Bronchial epithelial cell (primary cell): ENCODE results near the gene USP28. TPM values are rescaled to one million over a fixed set of nuclear protein-coding genes. Genes with fewer than 3 reads are reported as not detected.

Experiments used
- DNase-seq: peaks from one replicate; pipeline ENCODE4 v3.0.0-alpha.2; 2010; ENCODE audit warnings: low read depth
- FAIRE-seq: peaks from 2 replicates; lab custom pipeline; 2011; peaks lifted over from hg19 to GRCh38; lab: Jason Lieb, UNC
- H3K27me3 ChIP-seq: 2 replicates; pipeline ENCODE4 v1.5.1; 2011; ENCODE audit warnings: low read length; ENCODE audit not compliant: control insufficient read depth, insufficient read depth
- H3K36me3 ChIP-seq: 2 replicates; pipeline ENCODE4 v1.5.1; 2011; ENCODE audit warnings: low read length; ENCODE audit not compliant: control insufficient read depth, insufficient read depth
- H3K4me3 ChIP-seq: 2 replicates; pipeline ENCODE4 v1.5.1; 2011; ENCODE audit warnings: mild to moderate bottlenecking, low read depth, low read length, control low read depth
- total RNA-seq: library from RNA; depleted of rRNA; stranded (reverse); fragments of >200 nt; gene quantifications from 2 replicates; pipeline ENCODE4 v1.2.1, GENCODE V29; 2014
- TF ChIP-seq, protein P1 (sequence below): IDR thresholded peaks from 2 replicates; pipeline ENCODE4 v1.5.1; 2011; ENCODE audit warnings: mild to moderate bottlenecking, moderate library complexity, low read length, control low read depth, inconsistent platforms; ENCODE audit not compliant: insufficient read depth, severe bottlenecking

Gene USP28
- total RNA-seq, 1 donor from 2014 or later: 30.0 TPM

DNA sequence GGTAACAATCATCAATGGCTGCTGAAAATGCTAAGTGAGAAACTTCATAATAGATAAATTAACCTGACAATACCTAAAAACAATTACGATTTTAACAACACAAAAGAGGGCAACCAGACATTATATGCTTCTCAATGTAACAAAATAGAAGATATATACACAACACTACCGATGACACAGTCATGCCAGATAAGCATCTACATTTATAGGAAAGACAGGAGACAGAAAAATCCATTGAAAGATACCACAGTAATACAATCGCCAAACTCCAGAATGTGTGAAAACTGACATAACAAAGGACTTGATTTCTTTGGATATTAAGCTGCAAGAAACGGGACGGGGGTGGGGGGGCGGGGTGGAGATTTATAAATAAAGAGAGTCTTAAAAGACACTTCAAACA lies 28.3 kb downstream of the USP28 start:
- Histone ChIP-seq H3K36me3 (peaks cover 5% of the 10 kb centered on the region), H3K27me3 (no peaks in the 10 kb centered on the region), H3K4me3 (no peak overlapping the region)
- FAIRE-seq (no peak), DNase-seq (no peak)
- TF ChIP-seq, protein P1, sequence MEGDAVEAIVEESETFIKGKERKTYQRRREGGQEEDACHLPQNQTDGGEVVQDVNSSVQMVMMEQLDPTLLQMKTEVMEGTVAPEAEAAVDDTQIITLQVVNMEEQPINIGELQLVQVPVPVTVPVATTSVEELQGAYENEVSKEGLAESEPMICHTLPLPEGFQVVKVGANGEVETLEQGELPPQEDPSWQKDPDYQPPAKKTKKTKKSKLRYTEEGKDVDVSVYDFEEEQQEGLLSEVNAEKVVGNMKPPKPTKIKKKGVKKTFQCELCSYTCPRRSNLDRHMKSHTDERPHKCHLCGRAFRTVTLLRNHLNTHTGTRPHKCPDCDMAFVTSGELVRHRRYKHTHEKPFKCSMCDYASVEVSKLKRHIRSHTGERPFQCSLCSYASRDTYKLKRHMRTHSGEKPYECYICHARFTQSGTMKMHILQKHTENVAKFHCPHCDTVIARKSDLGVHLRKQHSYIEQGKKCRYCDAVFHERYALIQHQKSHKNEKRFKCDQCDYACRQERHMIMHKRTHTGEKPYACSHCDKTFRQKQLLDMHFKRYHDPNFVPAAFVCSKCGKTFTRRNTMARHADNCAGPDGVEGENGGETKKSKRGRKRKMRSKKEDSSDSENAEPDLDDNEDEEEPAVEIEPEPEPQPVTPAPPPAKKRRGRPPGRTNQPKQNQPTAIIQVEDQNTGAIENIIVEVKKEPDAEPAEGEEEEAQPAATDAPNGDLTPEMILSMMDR: no peak

DNA sequence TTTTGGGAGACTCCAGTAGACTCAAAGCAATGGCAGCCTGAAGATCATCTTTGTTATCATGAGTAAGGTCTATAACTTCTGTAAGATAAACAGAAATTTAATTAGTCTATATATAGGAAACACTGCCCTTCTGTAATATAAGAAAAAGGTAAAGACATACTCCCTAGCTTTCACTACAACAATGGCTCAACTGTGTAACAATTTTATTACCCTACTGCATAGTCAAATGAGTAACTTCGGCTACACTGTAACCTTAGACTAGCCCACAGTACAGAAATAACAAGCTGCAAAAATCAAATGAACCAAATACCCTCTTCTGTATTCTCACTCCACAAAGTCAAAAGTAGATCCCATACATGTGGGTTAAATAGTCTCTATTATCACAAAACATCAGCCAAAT lies 33.7 kb downstream of the USP28 start:
- H3K36me3 ChIP-seq: peaks cover 1% of the 10 kb centered on the region
- H3K27me3 ChIP-seq: no peaks in the 10 kb centered on the region
- FAIRE-seq (no peak), DNase-seq (no peak)
- H3K4me3 ChIP-seq: no peak overlapping the region
- TF ChIP-seq, protein P1: no peak

DNA sequence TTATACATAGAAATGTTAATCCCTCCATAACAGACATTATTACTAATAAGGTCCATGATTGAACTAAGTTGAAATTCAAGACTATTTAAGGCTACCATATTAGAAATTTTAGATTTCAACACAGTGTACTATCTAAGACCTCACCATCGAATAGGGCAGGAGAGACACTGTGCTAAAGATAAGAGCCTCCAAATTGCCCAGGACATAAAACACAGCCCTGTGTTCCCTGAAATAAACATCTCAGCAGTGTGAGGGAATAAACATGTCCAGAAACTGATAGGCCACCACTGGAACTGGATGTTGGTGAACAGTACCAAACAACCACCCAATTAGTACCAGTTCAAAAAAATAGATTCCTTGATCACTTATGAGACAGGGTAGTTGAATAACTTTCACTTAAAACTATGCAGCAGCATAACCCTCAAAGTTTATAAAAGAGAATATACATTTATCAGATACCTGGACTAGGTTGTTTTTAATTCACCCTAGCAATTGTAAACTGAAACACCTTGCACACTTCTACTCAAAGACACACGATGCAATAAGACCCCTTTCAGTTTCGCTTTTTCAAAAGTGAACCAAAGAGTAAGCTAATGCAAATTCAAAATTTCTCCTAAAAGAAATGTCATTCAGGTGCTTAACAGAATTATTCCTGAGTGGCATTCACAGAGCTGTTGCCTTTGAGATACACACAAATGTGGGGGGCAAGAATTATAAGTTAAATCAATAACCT lies 34.3 kb downstream of the USP28 start:
- Histone ChIP-seq H3K27me3 (no peaks in the 10 kb centered on the region), H3K36me3 (peaks cover 1% of the 10 kb centered on the region), H3K4me3 (no peak overlapping the region)
- FAIRE-seq (no peak), DNase-seq (no peak)
- TF ChIP-seq, protein P1: no peak

DNA sequence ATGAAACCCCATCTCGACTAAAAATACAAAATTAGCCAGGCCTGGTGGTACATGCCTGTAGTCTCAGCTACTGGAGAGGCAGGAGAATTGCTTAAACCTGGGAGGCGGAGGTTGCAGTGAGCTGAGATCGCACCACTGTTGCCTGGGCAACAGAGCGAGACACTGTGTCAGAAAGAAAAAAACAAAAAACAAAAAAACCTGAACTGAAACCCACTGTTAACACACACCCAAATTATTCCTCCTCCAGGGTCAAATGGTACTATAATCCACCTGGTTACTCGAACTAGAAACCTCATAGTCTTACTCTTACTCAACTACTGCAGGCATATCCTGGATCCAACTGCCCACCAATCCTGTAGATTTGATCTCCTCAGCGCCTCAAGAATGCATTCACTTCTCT lies 35.5 kb downstream of the USP28 start:
- H3K4me3 ChIP-seq: no peak overlapping the region
- FAIRE-seq (no peak), DNase-seq (no peak)
- no peaks in the 10 kb centered on the region for H3K27me3 ChIP-seq
- TF ChIP-seq, protein P1: no peak
- peaks cover 1% of the 10 kb centered on the region for H3K36me3 ChIP-seq

DNA sequence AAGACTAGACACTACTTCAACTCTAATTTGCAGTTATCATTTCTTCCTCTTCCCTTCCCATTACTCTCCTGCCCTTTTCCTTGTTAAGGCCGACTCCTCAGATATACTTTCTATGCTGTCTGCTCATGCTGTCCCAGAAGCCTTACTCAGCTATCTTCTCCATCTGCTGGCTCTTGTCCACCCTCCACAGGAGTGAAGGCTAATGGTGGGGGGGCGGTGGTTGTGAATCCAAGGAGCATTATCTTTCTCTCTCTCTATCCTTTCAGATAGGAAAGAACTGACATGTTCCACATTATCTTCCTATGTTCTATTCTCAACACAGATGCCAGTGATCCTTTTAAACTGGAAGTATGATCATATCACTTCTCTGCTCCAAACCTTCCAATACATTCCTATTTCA lies 37.4 kb downstream of the USP28 start:
- DNase-seq (no peak), FAIRE-seq (no peak)
- TF ChIP-seq, protein P1: no peak
- H3K27me3 ChIP-seq: no peaks in the 10 kb centered on the region
- peaks cover 1% of the 10 kb centered on the region for H3K36me3 ChIP-seq
- no peak overlapping the region for H3K4me3 ChIP-seq

DNA sequence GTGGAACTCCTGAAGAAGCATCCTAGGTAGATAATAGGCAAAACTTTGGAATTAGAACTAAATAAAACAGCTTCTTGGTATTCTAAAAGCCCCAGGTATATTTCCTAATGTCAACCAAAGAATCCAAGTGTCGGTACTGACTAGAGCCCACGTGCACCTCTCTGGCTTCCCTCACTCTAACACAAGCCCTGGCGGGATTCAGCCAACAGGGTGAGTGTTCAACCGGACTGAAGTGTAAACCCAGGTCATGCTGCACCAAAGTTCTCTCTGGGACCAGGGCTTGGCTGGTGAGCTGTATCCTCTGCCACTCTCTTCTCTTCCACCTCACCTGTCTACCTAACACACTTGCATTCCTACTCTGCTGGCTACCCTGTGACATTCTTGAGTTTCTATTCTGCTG lies 40.1 kb downstream of the USP28 start:
- Histone ChIP-seq H3K27me3 (no peaks in the 10 kb centered on the region), H3K4me3 (no peak overlapping the region), H3K36me3 (peaks cover 1% of the 10 kb centered on the region)
- TF ChIP-seq, protein P1: no peak
- DNase-seq (no peak), FAIRE-seq (no peak)
